Effector memory CD4-positive, alpha-beta T cell (primary cell): ENCODE data around the gene GPX3.

Experiments used
- DNase-seq, 3 donors: peaks; one replicate each; pipeline ENCODE4 v3.0.0-alpha.2; 2020
- H3K27ac ChIP-seq: 2 replicates; pipeline ENCODE4 v1.7.0; 2013; ENCODE audit warnings: mild to moderate bottlenecking, low read length, moderate library complexity; ENCODE audit not compliant: insufficient read depth, poor library complexity, severe bottlenecking
- H3K27me3 ChIP-seq: replicated peaks from 2 replicates; pipeline ENCODE4 v1.7.0; 2013; ENCODE audit warnings: mild to moderate bottlenecking, low read length; ENCODE audit not compliant: insufficient read depth, control insufficient read depth, poor library complexity, severe bottlenecking
- H3K36me3 ChIP-seq: 2 replicates; pipeline ENCODE4 v1.7.0; 2013; ENCODE audit warnings: mild to moderate bottlenecking, low read length, moderate library complexity; ENCODE audit not compliant: control insufficient read depth, insufficient read depth
- H3K4me1 ChIP-seq: 2 replicates; pipeline ENCODE4 v1.7.0; 2013; ENCODE audit warnings: low read length, mild to moderate bottlenecking; ENCODE audit not compliant: control insufficient read depth, insufficient read depth, poor library complexity, severe bottlenecking
- H3K4me3 ChIP-seq: 2 replicates; pipeline ENCODE4 v1.7.0; 2013; ENCODE audit warnings: low read length, low read depth, mild to moderate bottlenecking; ENCODE audit not compliant: insufficient read depth, poor library complexity, severe bottlenecking
- H3K9me3 ChIP-seq: 2 replicates; pipeline ENCODE4 v1.7.0; 2013; ENCODE audit warnings: mild to moderate bottlenecking, low read length, moderate library complexity; ENCODE audit not compliant: control insufficient read depth

GPX3 gene

DNA sequence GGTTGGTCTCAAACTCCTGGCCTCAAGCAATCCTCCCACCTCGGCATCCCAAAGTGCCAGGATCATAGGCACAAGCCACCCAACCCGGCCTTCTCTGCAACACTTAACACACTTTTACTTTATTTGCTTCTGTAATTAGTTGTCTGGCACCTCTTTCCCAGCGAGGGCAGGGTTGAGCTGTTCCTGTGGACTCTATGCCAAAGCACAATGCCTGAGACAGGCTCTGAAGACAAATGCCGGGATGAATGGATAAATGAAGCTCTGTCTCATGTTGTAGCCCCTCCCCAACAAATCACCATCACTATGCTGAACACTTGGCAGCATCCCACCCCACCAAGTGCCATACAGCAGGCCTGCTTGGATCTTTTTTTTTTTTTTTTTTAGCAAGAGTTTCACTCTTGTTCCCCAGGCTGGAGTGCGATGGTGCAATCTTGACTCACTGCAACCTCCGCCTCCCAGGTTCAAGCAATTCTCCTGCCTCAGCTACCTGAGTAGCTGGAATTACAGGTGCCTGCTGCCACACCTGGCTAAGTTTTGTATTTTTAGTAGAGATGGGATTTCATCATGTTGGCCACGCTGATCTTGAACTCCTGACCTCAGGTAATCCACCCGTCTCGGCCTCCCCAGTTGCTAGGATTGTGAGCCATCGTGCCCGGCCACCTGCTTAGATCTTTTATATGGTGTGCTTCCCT lies 21.3 kb downstream of the GPX3 start:
- DNase-seq: no peak
- Histone ChIP-seq H3K27ac (no peak overlapping the region), H3K9me3 (no peaks in the 10 kb centered on the region), H3K4me3 (no peak overlapping the region), H3K36me3 (peaks cover 97% of the 10 kb centered on the region), H3K4me1 (no peaks in the 10 kb centered on the region), H3K27me3 (no peaks in the 10 kb centered on the region)

DNA sequence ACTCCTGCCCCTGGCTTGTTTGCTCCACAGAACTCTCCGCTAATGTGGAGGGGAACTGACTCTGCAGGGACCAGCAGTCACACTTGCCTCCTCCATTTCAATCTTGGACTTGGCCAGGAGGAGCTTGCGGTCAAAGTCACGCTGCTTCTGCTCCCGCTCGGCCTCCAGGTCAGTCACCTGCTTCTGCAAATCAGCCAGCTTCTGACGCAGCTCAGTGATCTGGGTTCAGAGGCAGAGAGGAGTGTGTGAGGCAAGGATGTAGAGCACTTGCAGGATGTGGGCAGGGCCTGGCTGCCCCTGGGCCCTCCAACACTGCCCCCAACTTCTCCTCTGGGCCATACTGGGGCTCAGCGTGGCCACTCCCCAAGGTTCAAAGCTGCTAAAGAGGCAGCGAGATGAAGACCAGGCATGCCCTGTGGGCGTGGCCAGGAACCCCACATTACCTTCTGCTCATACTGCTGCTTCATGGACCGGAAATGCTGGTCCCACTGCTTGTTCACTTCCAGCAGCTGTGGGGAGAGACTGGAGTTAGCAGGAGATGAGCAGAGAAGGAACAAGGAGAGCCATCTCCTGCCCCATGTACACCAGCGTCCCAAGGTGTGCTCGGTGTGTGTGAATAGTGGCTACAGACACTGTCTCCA lies 22.2 kb downstream of the GPX3 start:
- peaks cover 97% of the 10 kb centered on the region for H3K36me3 ChIP-seq
- H3K4me3 ChIP-seq: no peak overlapping the region
- DNase-seq: no peak
- H3K9me3 ChIP-seq: no peaks in the 10 kb centered on the region
- no peaks in the 10 kb centered on the region for H3K27me3 ChIP-seq
- H3K4me1 ChIP-seq: no peaks in the 10 kb centered on the region
- H3K27ac ChIP-seq: no peak overlapping the region

GRCh38 chr5:151047814-151048425 lies 27.5 kb downstream of the GPX3 start:
- no peaks in the 10 kb centered on the region for H3K27me3 ChIP-seq
- H3K9me3 ChIP-seq: no peaks in the 10 kb centered on the region

GRCh38 chr5:151048526-151048925 lies 28.1 kb downstream of the GPX3 start:
- no peak overlapping the region for H3K27ac ChIP-seq
- H3K36me3 ChIP-seq: peaks cover 91% of the 10 kb centered on the region

More at GRCh38 chr5:151047814-151048425, 27.5 kb downstream of the GPX3 start:
- Histone ChIP-seq H3K36me3 (peaks cover 92% of the 10 kb centered on the region), H3K4me3 (no peak overlapping the region), H3K27ac (no peak overlapping the region), H3K4me1 (no peaks in the 10 kb centered on the region)
- no peak for DNase-seq

GRCh38 chr5:151051066-151051930 lies 30.9 kb downstream of the GPX3 start:
- H3K36me3 ChIP-seq: peaks cover 90% of the 10 kb centered on the region
- H3K27ac ChIP-seq: no peak overlapping the region
- H3K27me3 ChIP-seq: no peaks in the 10 kb centered on the region

More at GRCh38 chr5:151048526-151048925, 28.1 kb downstream of the GPX3 start:
- H3K4me1 ChIP-seq: no peaks in the 10 kb centered on the region
- no peaks in the 10 kb centered on the region for H3K27me3 ChIP-seq
- H3K9me3 ChIP-seq: no peaks in the 10 kb centered on the region
- DNase-seq: no peak
- no peak overlapping the region for H3K4me3 ChIP-seq

GRCh38 chr5:151051931-151052608 lies 31.7 kb downstream of the GPX3 start:
- DNase-seq: no peak
- Histone ChIP-seq H3K27ac (no peak overlapping the region), H3K36me3 (peaks cover 90% of the 10 kb centered on the region), H3K4me1 (no peaks in the 10 kb centered on the region), H3K27me3 (no peaks in the 10 kb centered on the region), H3K4me3 (no peak overlapping the region), H3K9me3 (no peaks in the 10 kb centered on the region)

More at GRCh38 chr5:151051066-151051930, 30.9 kb downstream of the GPX3 start:
- Histone ChIP-seq H3K9me3 (no peaks in the 10 kb centered on the region), H3K4me3 (no peak overlapping the region), H3K4me1 (no peaks in the 10 kb centered on the region)
- DNase-seq: peak; percentile 39 to 52 (median 47)

DNA sequence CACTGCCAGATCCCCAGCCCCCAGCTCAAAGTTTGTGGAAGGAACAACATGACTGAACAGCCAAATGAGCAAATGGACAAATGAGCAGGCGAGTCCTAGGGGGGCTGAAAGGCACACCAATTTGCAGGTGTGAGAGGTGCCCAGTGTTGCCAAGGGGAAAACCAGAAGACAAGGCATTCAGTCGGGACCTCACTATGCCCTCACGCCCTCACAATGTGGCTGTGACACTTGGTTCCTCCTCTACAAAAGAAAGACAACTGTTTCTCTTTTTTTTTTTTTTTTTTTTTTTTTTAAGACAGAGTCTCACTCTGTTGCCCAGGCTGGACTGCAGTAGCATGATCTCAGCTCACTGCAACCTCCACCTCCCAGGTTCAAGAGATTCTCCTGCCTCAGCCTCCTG lies 32.4 kb downstream of the GPX3 start:
- Histone ChIP-seq H3K27me3 (no peaks in the 10 kb centered on the region), H3K36me3 (peaks cover 90% of the 10 kb centered on the region), H3K4me1 (no peaks in the 10 kb centered on the region), H3K27ac (no peak overlapping the region), H3K9me3 (no peaks in the 10 kb centered on the region), H3K4me3 (no peak overlapping the region)
- DNase-seq: no peak

DNA sequence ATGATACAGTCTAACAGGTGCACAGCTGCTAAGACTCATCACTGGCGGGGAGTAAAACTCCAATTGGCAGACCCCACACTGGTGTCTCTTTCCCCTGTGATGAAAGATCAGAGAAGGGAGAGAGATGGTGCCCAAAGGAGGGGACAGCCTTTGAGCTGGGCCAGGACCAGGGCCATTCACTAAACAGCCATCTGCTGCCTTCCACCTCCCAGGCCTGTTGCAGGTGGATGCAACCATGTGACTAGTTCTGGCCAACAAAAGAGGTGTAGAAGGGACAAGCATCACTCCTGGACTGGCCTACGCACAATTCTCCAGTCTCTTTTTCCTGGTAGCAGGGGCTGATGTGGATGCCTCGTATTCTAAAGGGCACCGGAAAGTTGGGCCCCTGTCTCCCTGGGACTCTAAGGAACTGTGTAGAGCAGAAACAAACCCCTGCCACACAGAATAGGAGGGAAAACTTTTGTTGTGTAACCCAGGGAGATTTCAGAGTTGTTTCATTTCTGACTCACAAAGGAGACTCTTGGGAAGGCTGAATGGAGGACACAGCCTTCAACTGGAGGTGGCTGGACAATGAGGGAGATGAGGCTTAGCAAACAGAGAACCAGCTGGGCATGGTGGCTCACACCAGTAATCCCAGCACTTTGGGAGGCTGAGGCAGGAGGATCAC lies 33.5 kb downstream of the GPX3 start:
- peaks cover 91% of the 10 kb centered on the region for H3K36me3 ChIP-seq
- no peak for DNase-seq
- no peak overlapping the region for H3K4me3 ChIP-seq
- no peak overlapping the region for H3K27ac ChIP-seq
- no peaks in the 10 kb centered on the region for H3K27me3 ChIP-seq
- H3K4me1 ChIP-seq: no peaks in the 10 kb centered on the region
- no peaks in the 10 kb centered on the region for H3K9me3 ChIP-seq

GRCh38 chr5:151054709-151055108 lies 34.3 kb downstream of the GPX3 start:
- H3K27ac ChIP-seq: no peak overlapping the region
- H3K9me3 ChIP-seq: no peaks in the 10 kb centered on the region
- DNase-seq: no peak
- no peak overlapping the region for H3K4me3 ChIP-seq
- H3K36me3 ChIP-seq: peaks cover 90% of the 10 kb centered on the region
- H3K27me3 ChIP-seq: no peaks in the 10 kb centered on the region
- H3K4me1 ChIP-seq: peaks cover 1% of the 10 kb centered on the region
